OCI-LY1 (cell line): ENCODE measurements around the gene VLDLR.

Experiments used
- CTCF ChIP-seq: fragments of 200-600 bp; sonication (generic), shearing (Covaris generic); IDR thresholded peaks from 2 replicates; pipeline ENCODE4 v1.5.1; 2017; ENCODE audit warnings: mild to moderate bottlenecking, antibody characterized with exemption, low read length, moderate library complexity, mixed read lengths
- EZH2 ChIP-seq: fragments of 200-600 bp; sonication (generic), shearing (Covaris generic); IDR thresholded peaks from 2 replicates; pipeline ENCODE4 v1.8.0; 2017; ENCODE audit warnings: borderline replicate concordance, mixed run types, mild to moderate bottlenecking, antibody characterized with exemption, low read length, moderate library complexity, mixed read lengths

GRCh38 chr9:2610985-2611384, 10.6 kb upstream of the VLDLR start:
- no peak for TF ChIP-seq CTCF
- no peak for TF ChIP-seq EZH2
